ENCODE data around the gene FAM210B. TPM values are rescaled to one million over a fixed set of nuclear protein-coding genes. Genes with fewer than 3 reads are reported as not detected.
"Not testable (repeated sequence)": the region's sequence is repeated elsewhere in the genome, so short reads cannot be mapped to it uniquely, and the experiment has no call there.

Gene FAM210B
- polyA plus RNA-seq, 3 donors, result 21.0 to 42.1 (median 40.7) TPM

DNA sequence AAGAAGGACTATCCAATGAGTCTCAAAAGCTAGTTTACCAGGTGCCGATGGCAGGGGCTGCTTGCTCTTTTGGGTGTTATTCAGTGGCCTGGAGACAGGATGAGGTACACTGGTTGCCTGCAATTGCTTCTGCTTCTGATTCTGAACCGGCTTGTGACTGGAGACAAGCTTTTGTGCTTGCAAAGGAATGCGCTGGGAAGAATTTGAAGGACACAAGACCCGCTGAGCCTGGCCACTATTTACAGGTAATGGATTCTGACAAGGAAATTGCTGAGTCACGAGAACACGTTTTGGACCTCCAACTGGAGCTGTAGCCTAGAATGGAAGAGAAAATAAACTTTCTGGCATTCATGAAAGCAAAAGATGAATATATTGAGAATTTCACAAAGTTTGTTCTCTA lies 27.4 kb downstream of the FAM210B start:
- no peak overlapping the region for H3K27ac ChIP-seq (ENCODE audit: low read depth, low read length)
- WGBS, 3 donors, result 53 to 96% (median 96%) methylated on average over 6 of the region's 6 CpGs

DNA sequence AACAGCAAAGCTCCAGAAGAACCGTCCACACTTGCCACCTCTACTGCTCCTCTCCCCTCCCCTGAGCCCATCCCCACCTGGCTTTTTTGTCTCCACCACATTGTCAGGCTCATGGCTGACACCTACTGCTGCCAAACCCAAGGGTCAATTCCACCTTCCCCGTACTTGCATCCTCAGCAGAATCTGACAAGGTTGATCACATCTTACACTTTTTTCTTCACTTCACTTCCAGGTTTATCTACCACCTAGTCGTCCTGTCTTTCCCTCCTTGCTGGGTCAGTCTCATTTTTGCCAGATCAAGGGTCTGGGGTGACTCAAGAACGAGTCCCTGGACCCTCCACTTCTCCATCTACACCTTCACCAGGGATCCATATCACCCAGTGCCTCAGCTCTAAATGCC lies 30.1 kb downstream of the FAM210B start:
- no peak overlapping the region for H3K27ac ChIP-seq (ENCODE audit: low read depth, low read length)
- WGBS, 3 donors, result 73 to 94% (median 91%) methylated on average over 4 of the region's 4 CpGs

DNA sequence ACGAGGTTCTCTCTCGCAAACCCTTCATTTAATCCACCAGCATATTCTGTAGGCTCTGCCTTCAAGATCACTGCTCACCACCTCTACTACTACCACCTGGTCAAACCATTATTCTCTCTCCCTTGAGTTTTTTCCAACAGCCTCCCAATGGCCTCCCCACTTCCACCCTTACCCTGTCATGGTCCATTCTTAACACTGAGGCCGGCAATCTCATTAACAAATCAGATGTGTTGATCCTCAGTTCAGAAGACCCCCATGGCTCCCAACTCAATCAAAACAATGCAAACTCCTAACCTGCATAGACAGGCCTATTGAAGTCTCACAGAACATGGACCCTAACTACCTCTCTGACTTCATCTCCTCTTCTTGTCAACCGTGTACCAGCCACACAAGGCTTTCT lies 31.0 kb downstream of the FAM210B start:
- H3K27ac ChIP-seq (ENCODE audit: low read depth, low read length), result no peak overlapping the region
- 92 to 96% (median 96%) methylated on average over 4 of the region's 4 CpGs for WGBS, 3 donors

DNA sequence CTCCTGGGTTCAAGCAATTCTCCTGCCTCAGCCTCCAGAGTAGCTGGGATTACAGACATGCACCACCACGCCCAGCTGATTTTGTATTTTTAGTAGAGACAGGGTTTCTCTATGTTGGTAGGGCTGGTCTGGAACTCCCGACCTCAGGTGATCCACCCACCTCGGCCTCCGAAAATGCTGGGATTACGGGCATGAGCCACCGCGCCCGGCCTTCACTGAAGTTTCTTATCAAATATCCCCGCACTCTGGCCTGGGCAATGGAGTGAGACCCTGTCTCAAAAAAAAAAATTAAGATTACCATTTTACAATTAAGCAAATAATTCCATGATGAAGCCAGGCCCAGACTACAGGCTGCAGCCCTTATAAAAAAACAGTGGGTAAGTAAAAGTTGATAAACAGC lies 31.6 kb downstream of the FAM210B start:
- H3K27ac ChIP-seq (ENCODE audit: low read depth, low read length), result not testable (repeated sequence)
- 96 to 99% (median 97%) methylated on average over 9 of the region's 9 CpGs for WGBS, 3 donors

DNA sequence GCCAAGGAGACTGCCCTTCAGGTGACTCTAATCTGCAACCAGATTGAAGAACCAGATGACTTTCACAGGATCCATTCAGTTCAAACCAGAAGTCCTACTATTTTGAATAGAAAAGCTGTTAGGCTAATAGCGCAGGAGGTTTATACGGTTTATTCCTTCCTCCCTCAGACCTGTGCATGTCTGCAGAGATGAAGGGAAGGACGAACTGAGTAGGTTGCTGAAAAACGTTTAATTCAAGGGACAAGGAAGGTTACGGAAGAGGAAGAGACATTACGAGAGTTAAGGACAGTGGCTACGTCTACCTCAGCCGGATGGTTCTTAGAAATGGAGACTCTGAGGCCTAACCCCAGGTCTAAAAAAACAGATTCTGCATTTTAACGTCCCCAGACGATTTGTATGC lies 32.3 kb downstream of the FAM210B start:
- WGBS, 3 donors, result 23 to 33% (median 24%) methylated on average over 10 of the region's 10 CpGs
- H3K27ac ChIP-seq (ENCODE audit: low read depth, low read length), result no peak overlapping the region

DNA sequence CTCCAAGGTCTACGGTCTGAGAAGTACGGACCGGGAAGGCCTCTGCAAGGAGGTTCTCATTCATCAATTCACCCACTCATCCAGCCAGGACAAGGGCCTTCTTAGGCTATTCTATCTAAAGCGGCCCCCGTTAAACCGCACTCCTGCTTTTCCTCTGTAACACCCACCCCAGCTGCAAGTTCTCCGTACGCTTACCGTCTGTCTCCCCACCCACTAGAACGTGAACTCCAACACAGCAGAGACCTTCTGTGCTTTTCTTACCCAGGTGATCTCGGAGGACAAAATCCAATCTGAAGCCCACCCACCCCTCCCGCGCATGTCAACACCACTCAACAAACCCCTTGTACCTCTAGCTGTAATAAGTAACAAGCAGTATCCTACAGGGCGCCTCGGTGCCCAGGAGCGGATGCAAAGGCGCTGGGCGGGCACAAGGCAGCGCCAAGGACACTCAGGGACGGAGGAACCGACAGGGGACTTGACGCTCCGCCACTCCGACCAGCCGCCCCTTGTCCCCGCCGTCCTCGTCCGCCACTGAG lies 32.9 kb downstream of the FAM210B start:
- 0 to 1% (median 0%) methylated on average over 29 of the region's 29 CpGs for WGBS, 3 donors
- H3K27ac ChIP-seq (ENCODE audit: low read depth, low read length), result no peak overlapping the region

DNA sequence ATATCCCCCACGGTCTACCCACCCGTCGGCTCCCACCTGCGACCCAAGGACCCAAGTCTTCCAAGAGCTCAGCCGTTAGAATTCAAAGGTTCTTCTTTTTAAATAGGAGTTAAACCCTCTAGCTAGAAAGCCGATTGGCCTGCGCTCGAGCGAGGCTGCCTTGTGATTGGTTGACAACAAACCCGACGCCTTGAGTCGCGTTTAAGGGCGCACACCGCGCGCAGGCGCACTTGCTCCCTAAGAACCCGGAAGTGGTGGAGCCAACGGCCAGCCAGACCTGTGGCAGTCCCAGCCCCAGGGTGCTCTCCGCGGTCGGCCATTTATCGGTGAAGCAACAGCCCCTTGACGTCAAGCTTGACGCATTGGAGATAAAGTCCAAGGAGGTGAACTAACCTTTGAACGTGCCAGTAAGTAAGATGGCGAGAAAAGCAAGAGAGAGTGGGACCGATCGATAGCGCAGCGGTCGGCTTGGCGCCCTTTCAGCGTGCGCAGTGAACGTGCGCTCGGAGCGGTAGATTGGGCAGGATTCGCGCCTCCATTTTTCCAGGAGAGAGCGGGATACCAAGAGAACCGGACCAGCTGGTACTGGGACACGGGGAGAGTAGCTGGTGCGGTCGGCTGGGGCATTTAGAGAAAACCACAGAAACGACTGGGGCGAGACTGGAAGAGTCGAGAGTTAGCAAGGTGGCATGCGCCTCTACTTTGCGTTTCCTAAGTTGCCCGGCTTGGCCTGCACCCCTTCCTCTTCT lies 33.5 kb downstream of the FAM210B start, which contains the start of the genes AURKA and CSTF1:
Gene AURKA (minus strand): TSS at position 84 of the 749 bp plus-strand sequence. CDS start 4,018 bp downstream, outside the sequence.
Gene CSTF1 (plus strand): TSS at position 514 of the 749 bp plus-strand sequence. CDS start 2,908 bp downstream, outside the sequence.
- 0% methylated on average over 53 of the region's 53 CpGs for WGBS, 3 donors
- H3K27ac ChIP-seq (ENCODE audit: low read depth, low read length), result peak within 1 kb of the TSS; percentile 61

DNA sequence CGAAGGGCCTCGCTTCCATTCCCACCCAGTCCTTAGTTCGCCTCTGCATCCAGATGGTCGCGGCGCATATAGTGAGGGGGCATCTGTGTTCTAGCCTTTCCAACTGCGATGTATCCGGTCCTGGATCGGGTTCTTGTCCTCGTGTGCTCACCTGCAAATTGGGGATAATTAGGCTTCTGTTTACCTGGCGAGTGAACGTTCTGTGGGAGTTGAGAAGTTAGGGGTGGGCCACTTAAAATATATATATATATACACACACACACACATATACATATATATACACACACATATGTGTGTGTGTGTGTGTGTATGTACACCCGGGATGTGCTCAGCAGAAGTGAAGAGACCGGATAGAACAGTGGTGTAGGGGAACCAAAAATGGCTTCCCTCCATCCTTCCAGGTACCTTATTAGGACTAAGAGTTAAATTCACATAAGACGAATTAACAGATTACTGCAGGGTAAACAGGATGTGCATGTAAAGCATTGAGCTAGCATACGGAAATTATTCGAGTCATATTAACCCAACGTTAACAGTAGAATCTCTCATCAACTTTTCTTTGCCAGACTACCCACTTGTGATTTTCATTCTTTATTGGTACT lies 34.2 kb downstream of the FAM210B start:
- WGBS, 3 donors, result 0 to 1% (median 1%) methylated on average over 18 of the region's 18 CpGs

DNA sequence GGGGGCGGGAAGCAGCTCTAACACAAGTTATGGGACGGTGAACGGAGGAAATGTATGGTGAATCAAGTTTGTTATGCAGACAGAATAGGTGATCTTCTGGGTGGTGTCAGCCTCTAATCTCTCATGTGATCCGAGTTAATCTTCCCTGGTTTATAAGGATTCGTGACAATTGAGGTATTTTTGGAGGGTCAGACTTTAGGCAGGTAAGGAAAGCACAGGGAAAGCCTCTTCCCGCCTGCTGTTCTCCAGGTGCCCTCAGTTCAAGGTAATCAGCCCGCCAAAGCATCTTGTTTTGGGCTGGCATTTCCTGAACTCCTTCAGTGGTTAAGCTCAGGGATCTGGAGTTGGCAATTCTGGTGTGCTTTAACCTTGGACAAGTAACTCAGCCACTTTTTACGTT lies 34.9 kb downstream of the FAM210B start:
- no peak overlapping the region for H3K27ac ChIP-seq (ENCODE audit: low read depth, low read length)
- 37 to 74% (median 73%) methylated on average over 8 of the region's 8 CpGs for WGBS, 3 donors

More for the DNA sequence above, 34.2 kb downstream of the FAM210B start:
- peak overlapping the region; percentile 61 for H3K27ac ChIP-seq (ENCODE audit: low read depth, low read length)

DNA sequence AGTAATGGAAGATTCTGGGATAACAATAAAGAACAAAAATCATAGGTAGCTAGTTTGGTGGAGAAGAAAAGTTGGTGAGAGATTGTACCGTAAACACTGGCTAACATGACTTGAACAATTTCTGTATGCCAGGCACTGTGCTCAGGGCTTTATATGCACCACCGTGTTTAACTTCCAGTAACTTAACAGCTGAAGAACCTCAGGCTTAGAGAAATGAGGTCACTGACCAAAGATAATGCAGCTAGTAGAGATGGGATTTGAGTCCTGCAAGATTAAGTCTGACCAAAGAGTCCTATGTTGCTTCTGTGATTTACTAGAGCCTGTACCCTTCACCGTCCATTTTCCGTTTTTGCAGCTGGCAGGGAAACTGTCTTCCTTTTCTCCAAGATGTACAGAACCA lies 36.4 kb downstream of the FAM210B start:
- WGBS, 3 donors, result 87 to 88% (median 88%) methylated on average over 4 of the region's 4 CpGs
- H3K27ac ChIP-seq (ENCODE audit: low read depth, low read length), result no peak overlapping the region

DNA sequence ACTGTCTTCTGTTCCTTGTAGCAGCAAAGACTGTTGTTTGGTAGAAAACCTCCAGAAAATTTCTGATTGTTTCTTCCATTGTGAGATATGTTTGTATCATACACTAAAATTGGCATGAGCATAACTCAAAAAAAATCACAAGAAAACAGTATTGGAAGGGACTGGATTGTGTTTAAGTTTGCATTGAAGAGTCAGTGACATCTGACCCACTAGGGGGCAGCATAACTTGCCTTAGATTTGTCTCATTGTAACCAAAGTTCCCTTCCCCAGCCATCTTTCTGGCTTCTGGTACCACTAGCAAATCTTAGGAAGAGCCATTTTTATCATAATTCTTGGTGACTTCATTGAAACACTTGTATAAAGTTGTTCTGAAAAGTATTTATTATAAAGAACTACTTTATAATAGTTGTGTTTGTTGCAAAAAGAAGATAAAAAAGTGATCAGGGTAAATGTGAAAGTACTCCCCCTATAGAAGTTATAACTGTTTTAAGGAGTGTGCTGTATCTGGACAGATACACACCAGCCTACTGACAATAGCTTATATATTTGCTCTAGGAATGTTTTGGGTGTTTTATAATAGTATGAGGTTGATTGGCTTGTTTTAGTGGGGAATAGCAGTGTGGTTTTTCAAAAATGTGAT lies 41.3 kb downstream of the FAM210B start:
- no peak overlapping the region for H3K27ac ChIP-seq (ENCODE audit: low read depth, low read length)

DNA sequence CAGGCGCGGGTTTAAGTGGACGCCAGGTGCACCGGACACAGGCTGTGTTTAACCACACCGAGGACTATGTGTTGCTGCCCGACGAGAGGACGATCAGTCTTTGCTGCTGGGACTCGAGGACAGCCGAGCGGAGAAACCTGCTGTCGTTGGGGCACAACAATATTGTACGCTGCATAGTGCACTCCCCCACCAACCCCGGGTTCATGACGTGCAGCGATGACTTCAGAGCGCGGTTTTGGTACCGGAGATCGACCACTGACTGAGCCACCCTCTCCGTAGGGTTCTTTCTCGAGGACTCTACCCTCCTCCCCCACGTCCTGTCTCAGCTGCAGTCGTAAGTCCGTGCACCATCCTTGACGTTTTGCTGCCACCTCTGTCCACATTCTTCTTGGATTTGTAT lies 44.7 kb downstream of the FAM210B start:
- no peak overlapping the region for H3K27ac ChIP-seq (ENCODE audit: low read depth, low read length)
- WGBS, 3 donors, result 92 to 95% (median 94%) methylated on average over 26 of the region's 26 CpGs

DNA sequence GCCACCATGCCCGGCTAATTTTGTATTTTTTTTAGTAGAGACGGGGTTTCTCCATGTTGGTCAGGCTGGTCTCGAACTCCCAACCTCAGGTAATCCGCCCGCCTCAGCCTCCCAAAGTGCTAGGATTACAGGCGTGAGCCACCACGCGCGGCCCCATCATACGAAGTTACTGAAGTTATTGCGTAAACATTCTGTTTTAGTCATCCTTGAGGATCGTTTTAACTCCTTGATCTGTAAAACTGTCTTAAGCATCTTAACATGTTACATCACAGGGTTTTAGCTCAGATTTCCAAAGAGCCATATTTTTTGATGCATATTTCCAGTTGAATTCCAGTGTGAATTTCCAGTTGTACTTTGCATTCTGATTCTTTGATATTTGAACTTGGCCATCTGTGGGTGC lies 46.6 kb downstream of the FAM210B start:
- WGBS, 3 donors, result 89 to 97% (median 95%) methylated on average over 12 of the region's 12 CpGs
- H3K27ac ChIP-seq (ENCODE audit: low read depth, low read length), result not testable (repeated sequence)

DNA sequence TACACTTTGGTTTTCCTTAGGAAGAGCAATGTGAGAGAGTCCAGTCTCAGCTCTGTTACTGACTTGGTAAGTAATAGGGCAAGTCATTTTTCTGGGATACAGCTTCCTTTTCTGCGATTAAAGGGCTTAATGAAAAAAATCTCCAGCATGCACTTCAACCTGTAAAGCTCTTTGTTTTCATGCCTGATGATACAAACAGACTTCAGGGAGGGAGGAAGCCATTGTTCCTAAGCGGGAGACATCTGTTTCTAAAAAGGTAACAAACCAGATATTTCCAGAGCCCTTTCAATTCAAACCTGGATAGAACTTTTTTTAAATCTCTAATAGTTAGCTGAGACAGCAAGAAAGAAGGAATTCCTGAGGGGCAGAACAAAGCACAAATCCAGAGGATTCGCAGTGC lies 48.1 kb downstream of the FAM210B start:
- no peak overlapping the region for H3K27ac ChIP-seq (ENCODE audit: low read depth, low read length)
- 74 to 90% (median 82%) methylated on average over 3 of the region's 3 CpGs for WGBS, 3 donors

DNA sequence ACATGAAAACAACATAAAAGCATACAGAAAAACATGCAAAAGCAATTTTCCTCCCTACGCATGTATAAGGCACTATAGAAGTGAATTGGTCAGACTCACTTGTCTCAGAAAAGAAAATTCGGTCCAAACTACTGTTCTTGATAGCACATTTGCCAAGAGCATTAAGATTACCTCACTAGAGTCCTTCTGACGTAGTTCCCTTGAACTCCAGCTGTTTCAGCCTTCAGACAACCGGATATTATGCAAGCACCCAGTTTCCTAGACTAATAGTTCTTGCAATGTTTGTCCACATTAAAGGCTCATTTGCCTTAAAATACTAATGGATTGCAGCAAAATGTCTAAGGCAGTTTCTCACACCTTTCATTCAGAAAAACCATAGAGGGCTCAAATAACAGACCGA lies 50.7 kb downstream of the FAM210B start:
- H3K27ac ChIP-seq (ENCODE audit: low read depth, low read length), result no peak overlapping the region
- 54 to 82% (median 56%) methylated on average over 5 of the region's 5 CpGs for WGBS, 3 donors

DNA sequence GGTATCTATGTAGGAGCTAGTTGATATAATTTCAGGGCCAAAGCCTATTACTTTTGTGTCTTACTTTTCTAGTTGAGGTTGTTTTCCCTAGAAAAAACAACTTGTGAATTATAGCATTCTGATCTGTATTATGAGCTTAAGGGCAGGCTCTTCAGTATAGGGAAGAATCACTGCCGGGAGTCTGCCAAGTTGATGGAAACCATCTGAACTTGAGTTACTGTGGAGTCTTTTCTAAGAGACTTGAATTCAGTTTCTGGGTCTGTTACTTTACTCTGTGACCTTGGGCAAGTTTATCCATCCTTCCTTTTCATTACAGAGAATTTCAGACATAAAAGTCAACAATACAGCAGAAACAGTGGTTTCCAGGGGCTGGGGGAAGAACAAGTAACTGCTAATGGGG lies 51.2 kb downstream of the FAM210B start:
- no peak overlapping the region for H3K27ac ChIP-seq (ENCODE audit: low read depth, low read length)
- 28 to 96% (median 86%) methylated on average over 1 of the region's 1 CpG for WGBS, 3 donors

DNA sequence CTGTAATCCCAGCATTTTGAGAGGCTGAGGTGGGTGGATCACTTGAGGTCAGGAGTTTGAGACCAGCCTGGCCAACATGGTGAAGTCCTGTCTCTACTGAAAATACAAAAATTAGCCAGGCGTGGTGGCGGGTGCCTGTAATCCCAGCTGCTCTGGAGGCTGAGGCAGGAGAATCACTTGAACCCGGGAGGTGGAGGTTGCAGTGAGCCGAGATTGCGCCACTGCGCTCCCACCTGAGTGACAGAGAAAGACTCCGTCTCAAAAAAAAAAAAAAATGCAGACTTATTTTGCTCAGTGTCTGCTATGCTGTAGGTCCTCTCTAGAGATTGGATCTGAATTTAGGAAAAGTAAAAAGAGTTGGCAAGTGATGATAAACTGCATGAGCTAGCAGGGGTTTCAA lies 52.5 kb downstream of the FAM210B start:
- 83 to 94% (median 87%) methylated on average over 7 of the region's 7 CpGs for WGBS, 3 donors
- H3K27ac ChIP-seq (ENCODE audit: low read depth, low read length), result peak overlapping the region; percentile 54

DNA sequence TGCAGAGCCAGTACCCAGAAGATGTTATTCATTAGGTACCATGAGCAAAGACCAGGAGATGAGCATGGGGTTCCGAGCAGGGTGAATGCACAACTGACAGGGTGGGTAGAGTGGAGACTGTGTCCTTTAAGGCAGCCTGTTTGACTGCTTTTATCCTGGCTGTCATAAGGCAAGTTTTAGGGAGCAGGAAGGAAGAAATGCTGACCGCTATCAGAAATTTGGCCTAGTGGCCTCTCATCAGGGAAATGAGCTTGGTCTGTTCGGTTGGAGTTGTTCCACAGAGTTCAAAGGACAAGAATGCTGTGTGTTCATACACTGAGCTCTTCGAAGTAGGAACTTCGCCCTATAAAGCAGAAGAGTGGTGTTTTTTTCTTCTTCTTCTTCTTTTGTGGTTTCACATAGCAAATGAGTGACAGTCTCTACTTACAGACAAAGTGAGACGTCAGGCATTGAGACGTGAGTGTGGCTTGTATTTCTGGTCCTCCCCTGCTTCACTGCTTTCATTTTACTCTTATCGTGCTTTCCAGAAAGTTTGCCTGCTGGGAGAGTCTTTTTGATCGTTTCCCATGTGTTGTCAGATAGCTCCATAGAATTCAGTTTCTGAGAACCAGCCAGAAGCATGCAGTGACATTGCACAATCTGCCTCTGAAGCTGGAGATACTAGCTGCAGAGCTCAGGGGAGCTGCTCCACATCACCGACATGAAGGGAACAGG lies 53.1 kb downstream of the FAM210B start, which contains the start of gene CASS4:
Gene CASS4 (plus strand): TSS at position 502 of the 714 bp plus-strand sequence. CDS start 199 bp downstream, at position 701.
- 15 to 60% (median 15%) methylated on average over 10 of the region's 10 CpGs for WGBS, 3 donors
- H3K27ac ChIP-seq (ENCODE audit: low read depth, low read length), result peak within 1 kb of the TSS; percentile 54

DNA sequence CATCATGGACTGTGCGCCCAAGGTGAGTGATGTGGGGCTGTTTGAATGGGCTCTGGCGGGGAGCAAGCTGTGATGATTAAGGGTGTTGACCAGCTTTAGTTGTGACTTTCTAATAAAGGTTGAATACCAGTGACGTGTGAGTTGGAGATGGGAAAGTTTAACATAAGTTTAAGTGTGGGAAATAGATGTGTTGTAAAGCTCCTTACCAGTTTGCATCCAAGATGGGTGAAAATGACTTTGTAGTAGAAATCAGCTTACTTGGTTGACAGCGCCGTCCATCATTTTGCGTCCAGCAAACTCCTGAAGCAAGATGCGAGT lies 53.7 kb downstream of the FAM210B start:
- H3K27ac ChIP-seq (ENCODE audit: low read depth, low read length), result peak overlapping the region; percentile 54
- WGBS, 3 donors, result 85 to 89% (median 85%) methylated on average over 7 of the region's 7 CpGs

Data from adipose tissue (tissue), 3 donors.